Measurements from ENCODE around the gene TMEM120A. TPM values are rescaled to one million over a fixed set of nuclear protein-coding genes. Genes with fewer than 3 reads are reported as not detected.

The TMEM120A gene
- total and polyA plus RNA-seq, 8 donors = 29.5 to 72.0 (median 35.1) TPM

DNA sequence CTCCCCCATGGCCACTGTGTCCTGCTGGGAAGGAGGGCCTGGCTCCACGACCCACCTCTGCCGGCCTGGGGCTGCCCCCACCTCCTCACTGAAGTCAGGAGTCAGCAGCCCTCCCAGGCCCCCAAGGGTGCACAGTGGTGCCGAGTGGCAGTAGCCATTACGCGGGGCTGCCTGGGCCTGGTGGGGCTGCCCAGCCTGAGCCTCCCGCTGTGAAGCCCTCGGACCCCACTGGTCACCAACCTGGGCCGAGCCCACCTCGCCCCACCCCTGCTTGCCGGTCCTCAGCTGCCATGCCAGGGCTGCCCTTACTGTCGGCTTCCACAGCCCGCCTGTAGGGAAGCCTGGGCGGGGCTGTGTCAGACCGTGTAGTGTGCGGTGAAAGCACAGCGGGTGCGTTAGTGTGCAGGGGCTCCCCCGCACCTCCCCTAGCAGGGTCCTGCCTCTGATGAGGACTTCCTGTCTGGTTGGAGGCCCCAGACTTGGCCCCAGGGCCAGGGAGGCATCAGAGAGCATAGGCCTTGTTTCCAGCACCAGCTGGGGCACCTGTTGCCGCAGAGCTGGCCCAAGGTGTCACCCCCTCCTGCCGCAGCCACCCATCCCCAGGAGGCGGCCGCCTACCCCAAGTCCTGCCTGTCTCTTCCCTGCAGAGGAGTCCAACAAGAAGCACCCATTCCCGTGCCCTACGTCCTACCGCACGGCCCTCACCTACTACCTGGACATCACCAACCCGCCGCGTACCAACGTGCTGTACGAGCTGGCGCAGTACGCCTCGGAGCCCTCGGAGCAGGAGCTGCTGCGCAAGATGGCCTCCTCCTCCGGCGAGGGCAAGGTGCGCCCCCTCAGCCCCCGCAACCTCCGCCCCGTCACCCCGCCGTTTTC, 10.0 kb downstream of the TMEM120A start:
- Histone ChIP-seq H3K36me3 (peaks cover 0 to 48% (median 0%) of the 10 kb centered on the region in 3 donors), H3K27ac (no peak overlapping the region), H3K9me3 (no peaks in the 10 kb centered on the region), H3K4me3 (no peak overlapping the region), H3K4me1 (no peaks in the 10 kb centered on the region), H3K27me3 (no peaks in the 10 kb centered on the region)
- FAIRE-seq (no peak), DNase-seq (peak in 2 of 6 donors; percentile 18 to 80), ATAC-seq (no peak)
- no peak for TF ChIP-seq CTCF (IDR thresholded peaks at IDR 0.05)
- intact Hi-C loops (cut with DNase I) = no loop called here
- 94 to 95% methylated on average over 41 to 44 of the region's 44 CpGs for WGBS, 2 donors

GRCh38 chr7:75983471-75984129, 10.8 kb downstream of the TMEM120A start:
- no peak overlapping the region for H3K27ac ChIP-seq
- no peaks in the 10 kb centered on the region for H3K27me3 ChIP-seq
- FAIRE-seq = no peak
- intact Hi-C loops (cut with DNase I) = no loop called here
- H3K36me3 ChIP-seq = peaks cover 0 to 53% (median 0%) of the 10 kb centered on the region in 3 donors
- no peak overlapping the region for H3K4me3 ChIP-seq
- TF ChIP-seq CTCF (IDR thresholded peaks at IDR 0.05) = no peak
- 91% methylated on average over 26 of the region's 26 CpGs for WGBS, 2 donors
- no peaks in the 10 kb centered on the region for H3K9me3 ChIP-seq
- ATAC-seq = no peak
- no peaks in the 10 kb centered on the region for H3K4me1 ChIP-seq
- DNase-seq = peak in 1 of 6 donors; percentile 71

DNA sequence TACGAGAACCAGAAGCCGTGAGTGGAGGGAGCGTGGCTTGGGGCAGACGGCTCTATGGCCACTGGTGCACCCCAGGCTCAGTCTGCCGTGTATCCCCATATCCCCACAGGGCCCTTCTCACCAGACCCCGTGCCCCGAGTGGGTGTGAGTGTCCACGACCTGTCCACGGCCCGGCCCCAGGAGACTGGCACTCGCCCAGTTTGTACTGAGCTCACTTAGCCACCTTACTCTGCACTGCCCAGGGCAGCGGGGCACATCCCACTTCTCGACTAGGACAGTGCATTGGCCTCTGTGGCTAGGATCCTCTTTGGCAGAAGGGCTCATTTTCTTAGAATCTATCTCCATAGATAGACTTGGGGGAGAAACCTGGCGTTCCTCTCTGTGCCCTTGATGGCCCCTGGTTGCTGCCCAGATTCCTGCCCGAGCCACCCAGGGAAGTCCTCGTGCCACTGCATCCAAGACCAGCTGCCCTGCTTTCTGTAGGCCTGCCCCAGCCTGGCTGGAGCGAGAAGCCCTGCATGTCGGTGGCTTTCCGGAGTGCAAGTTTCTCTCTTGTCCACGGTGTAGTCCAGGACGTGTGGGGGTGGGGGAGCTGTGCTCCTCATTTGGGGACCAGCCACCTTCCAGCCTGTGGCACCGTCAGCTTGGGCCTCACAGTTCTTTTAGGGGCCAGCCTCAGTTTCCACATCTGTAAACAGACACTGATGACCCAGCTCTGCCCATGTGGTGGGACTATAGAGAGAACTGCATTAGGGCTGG, 11.9 kb downstream of the TMEM120A start:
- no peak for FAIRE-seq
- Histone ChIP-seq H3K4me3 (no peak overlapping the region), H3K27me3 (no peaks in the 10 kb centered on the region), H3K27ac (no peak overlapping the region), H3K4me1 (no peaks in the 10 kb centered on the region), H3K36me3 (peaks cover 0 to 46% (median 0%) of the 10 kb centered on the region in 3 donors), H3K9me3 (no peaks in the 10 kb centered on the region)
- no peak for TF ChIP-seq CTCF (IDR thresholded peaks at IDR 0.05)
- peak in 1 of 6 donors; percentile 44 for DNase-seq
- intact Hi-C loops (cut with DNase I) = no loop called here
- ATAC-seq = no peak
- WGBS, 2 donors = 88 to 92% methylated on average over 22 of the region's 22 CpGs

DNA sequence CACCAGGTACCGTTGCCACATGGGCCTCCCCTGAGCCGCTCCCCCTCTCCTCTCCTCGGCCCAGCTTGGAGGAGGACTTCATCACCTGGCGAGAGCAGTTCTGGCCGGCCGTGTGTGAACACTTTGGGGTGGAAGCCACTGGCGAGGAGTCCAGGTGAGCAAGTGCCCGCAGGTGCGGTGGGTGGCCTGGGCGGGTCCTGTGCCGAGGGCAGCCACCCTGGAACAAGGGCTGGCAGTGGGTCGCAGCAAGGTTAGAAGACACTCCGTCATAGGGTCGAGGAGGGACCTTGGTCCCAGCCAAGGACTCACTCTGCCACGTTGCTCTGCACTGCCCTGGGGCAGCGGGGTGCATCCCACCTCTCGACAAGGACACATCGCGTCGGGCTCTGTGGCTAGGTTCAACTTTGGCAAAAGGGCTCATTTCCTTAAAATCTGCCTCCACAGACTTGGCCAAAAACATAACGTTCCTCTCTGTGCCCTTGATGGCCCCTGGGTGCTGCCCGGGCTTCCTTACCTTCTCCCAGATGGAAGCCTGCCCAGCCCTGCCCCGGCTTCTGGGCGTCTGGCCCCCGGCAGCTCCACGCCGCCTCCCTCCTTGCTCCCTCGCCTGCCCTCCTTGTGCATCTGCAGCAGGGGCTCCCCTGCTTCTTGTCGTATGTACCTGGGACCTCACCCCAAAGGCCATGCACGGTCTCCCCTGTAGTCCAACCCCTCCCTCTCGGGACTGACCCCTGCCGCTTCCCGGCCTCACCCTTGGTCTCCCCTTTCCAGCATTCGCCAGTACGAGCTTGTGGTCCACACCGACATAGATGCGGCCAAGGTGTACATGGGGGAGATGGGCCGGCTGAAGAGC, 12.7 kb downstream of the TMEM120A start:
- DNase-seq (peak in 1 of 6 donors; percentile 75), ATAC-seq (no peak), FAIRE-seq (no peak)
- TF ChIP-seq CTCF (IDR thresholded peaks at IDR 0.05) = no peak
- WGBS, 2 donors = 88 to 90% methylated on average over 37 to 38 of the region's 38 CpGs
- Histone ChIP-seq H3K9me3 (no peaks in the 10 kb centered on the region), H3K27me3 (no peaks in the 10 kb centered on the region), H3K4me3 (no peak overlapping the region), H3K27ac (no peak overlapping the region), H3K4me1 (no peaks in the 10 kb centered on the region), H3K36me3 (peaks cover 0 to 39% (median 0%) of the 10 kb centered on the region in 3 donors)
- intact Hi-C loops (cut with DNase I) = no loop called here
